HG03097 (cell line): ENCODE measurements around the gene MTX1.
"Not testable (repeated sequence)": the region's sequence is repeated elsewhere in the genome, so short reads cannot be mapped to it uniquely, and the experiment has no call there.

Experiments used
- ATAC-seq: cut with Tn5 transposase; IDR thresholded peaks from one replicate; pipeline ENCODE4 v1.9.1; 2021; ENCODE audit not compliant: unreplicated experiment, low FRiP score

Gene MTX1

DNA sequence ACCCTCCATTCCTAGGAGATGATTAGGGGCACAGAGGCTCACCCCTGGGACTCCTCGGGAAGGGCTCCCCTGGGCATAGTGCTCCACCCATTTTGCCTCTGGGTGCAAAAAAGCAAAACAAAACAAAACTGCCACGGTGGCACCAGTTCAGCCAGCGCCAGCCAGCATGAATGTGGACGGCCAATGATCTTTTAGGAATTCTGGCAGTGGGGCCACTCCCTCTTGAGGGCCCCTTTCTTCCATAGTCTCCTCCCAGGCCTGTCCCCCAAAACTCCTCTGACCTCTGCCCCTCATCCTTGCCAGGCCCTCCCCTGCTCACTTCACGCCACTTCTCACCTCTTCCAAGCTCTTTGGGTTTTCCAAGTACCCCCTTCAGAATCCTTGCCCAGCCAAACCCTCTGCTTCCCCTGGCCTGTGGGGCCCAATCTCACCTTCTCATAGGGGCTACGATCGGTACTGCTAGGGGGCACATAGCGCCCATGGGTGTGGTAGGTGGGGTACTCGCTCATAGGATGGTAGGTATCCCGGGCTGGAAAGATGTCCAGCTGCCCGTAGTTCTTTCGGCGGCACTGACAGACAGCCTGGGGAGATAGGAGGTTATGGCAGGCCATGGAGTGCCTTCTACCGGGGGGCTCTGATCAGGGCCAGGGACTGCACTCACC lies 21.6 kb upstream of the MTX1 start:
- no peak for ATAC-seq

DNA sequence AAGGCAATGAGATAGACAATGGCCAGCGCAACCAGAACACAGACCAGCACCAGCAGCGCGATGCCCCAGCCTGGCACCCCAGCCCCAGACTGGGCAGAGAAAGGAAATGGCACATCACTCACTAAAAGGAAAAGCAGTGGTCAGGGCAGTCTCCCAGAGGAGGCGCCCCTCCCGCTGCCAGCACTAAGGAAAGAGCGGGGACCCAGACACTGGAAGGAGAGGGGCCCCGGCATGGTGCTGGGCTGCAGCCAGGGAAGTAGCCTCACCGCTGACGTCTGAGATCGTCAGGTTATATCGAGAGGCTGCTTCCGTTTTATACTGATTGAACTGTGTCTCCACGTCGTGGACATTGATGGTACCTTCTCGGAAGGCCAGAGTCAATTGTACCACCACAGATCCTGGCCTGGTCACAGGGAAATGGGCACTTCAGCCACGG lies 21.0 kb upstream of the MTX1 start:
- no peak for ATAC-seq

DNA sequence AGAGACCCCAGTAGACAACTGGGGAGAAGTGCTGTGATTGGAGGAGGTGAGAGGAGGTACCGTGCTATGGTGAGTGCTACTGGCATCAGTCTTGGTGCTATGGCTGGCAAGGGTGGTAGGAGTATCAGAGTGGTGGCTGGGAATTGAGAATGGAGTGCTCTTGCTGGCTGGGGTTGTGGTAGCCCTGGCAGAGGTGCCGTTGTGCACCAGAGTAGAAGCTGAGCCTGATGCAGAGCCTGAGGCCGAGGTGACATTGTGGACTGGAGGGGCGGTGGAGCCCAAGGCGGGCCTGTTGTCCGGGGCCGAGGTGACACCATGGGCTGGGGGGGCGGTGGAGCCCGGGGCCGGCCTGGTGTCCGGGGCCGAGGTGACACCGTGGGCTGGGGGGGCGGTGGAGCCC lies 20.2 kb upstream of the MTX1 start:
- ATAC-seq = no peak

- not testable (repeated sequence) for ATAC-seq
These were observed 18.6 kb upstream of the MTX1 start for GRCh38 chr1:155189926-155190325.

DNA sequence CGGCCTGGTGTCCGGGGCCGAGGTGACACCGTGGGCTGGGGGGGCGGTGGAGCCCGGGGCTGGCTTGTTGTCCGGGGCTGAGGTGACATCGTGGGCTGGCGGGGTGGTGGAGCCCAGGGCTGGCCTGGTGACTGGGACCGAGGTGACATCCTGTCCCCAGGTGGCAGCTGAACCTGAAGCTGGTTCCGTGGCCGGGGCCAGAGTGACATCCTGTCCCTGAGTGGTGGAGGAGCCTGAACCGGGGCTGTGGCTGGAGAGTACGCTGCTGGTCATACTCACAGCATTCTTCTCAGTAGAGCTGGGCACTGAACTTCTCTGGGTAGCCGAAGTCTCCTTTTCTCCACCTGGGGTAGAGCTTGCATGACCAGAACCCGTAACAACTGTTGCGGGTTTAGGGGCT lies 16.6 kb upstream of the MTX1 start:
- ATAC-seq = no peak

DNA sequence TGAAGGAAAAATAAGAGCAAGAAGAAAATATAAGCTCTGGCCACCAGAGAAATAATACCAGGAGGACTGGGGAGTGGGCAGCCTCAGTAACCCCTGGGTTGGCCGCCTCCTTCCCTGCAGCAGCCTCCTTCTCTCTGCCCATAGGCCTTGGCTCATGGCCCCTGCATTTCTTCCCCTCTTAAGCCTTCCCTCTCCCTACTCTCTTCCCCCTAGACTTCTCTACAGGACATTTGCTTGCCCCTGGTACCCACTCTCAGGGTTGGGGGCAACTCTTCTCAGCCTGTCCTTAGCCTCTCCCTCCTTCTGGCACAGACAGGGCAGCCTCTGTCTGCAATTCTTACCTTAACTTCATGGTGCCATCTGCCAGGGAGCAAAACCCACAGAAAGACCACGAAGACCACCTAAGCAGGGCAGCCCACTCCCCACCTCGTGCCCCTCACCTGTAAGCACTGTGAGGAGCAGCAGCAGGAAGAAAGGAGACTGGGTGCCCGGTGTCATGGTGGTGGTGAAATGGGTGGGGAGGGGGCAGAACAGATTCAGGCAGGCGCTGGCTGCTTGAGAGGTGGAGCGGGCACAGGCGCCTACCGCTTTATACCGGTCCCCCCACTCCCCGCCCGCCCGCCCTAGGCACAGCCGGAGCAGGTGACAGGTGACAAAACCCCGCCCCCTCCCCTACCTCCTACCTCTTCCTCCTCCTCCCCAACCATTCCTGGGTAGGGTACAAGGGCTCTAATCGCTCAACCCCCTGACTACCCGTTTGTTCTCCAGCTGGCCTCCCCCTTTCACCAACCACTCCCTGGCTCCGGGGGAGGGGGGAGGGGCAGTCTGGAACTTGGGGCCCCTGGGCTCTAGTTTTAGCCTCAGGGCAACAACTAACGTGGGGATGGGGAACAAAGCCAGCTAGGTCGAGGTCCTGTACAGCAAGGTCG lies 15.9 kb upstream of the MTX1 start:
- ATAC-seq = no peak

GRCh38 chr1:155193275-155193990 lies 15.1 kb upstream of the MTX1 start:
- ATAC-seq = peak; percentile 48

GRCh38 chr1:155193991-155194240 lies 14.6 kb upstream of the MTX1 start:
- not testable (repeated sequence) for ATAC-seq

GRCh38 chr1:155195201-155196102 lies 13.0 kb upstream of the MTX1 start:
- no peak for ATAC-seq

GRCh38 chr1:155196103-155196892 lies 12.2 kb upstream of the MTX1 start:
- no peak for ATAC-seq

- no peak for ATAC-seq
These were observed 11.4 kb upstream of the MTX1 start for GRCh38 chr1:155196893-155197638.

GRCh38 chr1:155197901-155198546 lies 10.5 kb upstream of the MTX1 start:
- no peak for ATAC-seq

GRCh38 chr1:155198547-155198906 lies 10.0 kb upstream of the MTX1 start:
- ATAC-seq = no peak

- no peak for ATAC-seq
These were observed 8.7 kb upstream of the MTX1 start for GRCh38 chr1:155199792-155200191.

GRCh38 chr1:155200920-155201319 lies 7.6 kb upstream of the MTX1 start:
- ATAC-seq = no peak

DNA sequence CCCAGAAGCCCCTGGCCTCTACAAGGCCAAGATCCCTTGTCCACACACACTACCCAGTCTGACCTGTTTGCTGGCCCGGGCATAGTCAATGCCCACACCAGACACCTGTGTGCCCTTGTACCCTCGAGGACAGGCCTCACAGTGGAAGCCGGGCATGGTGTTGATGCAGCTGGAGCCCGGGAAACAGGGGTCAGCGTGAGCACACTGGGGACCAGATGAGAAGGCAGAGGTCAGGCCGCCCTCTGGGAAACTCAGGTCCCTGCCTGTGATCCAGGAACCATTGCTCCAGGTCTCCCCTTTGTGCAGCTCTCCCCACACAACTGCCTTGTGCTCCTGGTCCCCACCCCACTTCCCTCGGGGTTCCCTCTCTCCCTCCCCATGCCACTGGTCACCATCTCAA lies 6.3 kb upstream of the MTX1 start:
- no peak for ATAC-seq

- ATAC-seq = no peak
These were observed 5.6 kb upstream of the MTX1 start for GRCh38 chr1:155202731-155203515.

- no peak for ATAC-seq
These were observed 3.5 kb upstream of the MTX1 start for GRCh38 chr1:155205035-155205434.
